ENCODE data around the gene HS3ST5.

The HS3ST5 gene

DNA sequence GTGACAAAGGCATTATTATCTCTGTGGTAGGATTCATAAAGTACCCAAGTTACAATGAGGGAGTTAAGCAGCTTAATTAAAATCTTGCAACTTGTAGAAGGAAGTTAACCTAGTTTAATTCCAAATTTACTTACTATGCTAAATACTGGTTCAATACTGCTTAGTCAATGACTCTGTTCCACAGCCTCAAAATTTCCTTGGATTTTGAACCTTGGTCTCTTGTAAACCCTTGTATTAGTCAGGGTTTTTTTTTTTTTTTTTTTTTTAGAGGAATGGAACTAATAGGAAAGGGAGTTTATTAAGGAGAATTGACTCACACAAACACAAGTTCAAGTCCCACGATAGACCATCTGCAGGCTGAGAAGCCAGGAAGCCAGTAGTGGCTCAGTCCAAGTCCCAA is 163.4 kb downstream of the HS3ST5 start:
- Histone ChIP-seq H3K27ac (ENCODE audit: low read length) (no peak overlapping the region), H3K4me3 (ENCODE audit: low read length) (no peak overlapping the region), H3K27me3 (ENCODE audit: low read depth, low read length) (no peaks in the 10 kb centered on the region), H2AFZ (ENCODE audit: low read depth, low read length) (no peak overlapping the region), H4K20me1 (ENCODE audit: insufficient read depth, low read length) (no peaks in the 10 kb centered on the region), H3K9me3 (ENCODE audit: insufficient read depth, low read length) (no peaks in the 10 kb centered on the region), H3K79me2 (ENCODE audit: low read length) (no peaks in the 10 kb centered on the region), H3K4me2 (ENCODE audit: low read length) (no peak overlapping the region), H3K36me3 (replicated peaks; ENCODE audit: low read depth, low read length) (no peaks in the 10 kb centered on the region), H3K4me1 (ENCODE audit: low read length) (no peaks in the 10 kb centered on the region), H3K9ac (ENCODE audit: low read length) (no peak overlapping the region)
- TF ChIP-seq, protein P1, sequence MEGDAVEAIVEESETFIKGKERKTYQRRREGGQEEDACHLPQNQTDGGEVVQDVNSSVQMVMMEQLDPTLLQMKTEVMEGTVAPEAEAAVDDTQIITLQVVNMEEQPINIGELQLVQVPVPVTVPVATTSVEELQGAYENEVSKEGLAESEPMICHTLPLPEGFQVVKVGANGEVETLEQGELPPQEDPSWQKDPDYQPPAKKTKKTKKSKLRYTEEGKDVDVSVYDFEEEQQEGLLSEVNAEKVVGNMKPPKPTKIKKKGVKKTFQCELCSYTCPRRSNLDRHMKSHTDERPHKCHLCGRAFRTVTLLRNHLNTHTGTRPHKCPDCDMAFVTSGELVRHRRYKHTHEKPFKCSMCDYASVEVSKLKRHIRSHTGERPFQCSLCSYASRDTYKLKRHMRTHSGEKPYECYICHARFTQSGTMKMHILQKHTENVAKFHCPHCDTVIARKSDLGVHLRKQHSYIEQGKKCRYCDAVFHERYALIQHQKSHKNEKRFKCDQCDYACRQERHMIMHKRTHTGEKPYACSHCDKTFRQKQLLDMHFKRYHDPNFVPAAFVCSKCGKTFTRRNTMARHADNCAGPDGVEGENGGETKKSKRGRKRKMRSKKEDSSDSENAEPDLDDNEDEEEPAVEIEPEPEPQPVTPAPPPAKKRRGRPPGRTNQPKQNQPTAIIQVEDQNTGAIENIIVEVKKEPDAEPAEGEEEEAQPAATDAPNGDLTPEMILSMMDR (IDR thresholded peaks at IDR 0.05; ENCODE audit: low read depth, low read length), result no peak
- TF ChIP-seq EZH2phosphoT487 (IDR thresholded peaks at IDR 0.05; ENCODE audit: low read depth), result no peak

DNA sequence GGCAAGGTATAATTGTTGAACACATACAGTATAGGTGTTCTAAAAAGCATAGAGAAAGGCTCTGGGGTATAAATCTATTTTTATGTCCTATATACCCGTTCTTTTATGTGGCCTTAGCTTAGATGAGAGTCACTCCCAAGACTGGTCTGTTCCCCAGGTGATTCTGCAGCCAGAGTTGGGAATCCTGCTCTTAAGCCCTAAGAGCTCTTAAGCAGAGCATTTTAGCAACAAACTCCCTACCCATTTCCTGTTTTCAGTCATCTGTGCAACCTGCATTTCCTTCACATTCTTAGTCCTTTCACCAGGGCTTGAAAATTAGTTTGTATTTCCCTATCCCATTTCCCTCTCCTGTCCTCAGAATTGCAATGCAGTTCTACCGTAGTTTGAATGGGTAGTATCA is 166.1 kb downstream of the HS3ST5 start:
- H3K4me2 ChIP-seq (ENCODE audit: low read length), result no peak overlapping the region
- H3K9me3 ChIP-seq (ENCODE audit: insufficient read depth, low read length), result no peaks in the 10 kb centered on the region
- no peaks in the 10 kb centered on the region for H3K4me1 ChIP-seq (ENCODE audit: low read length)
- H3K79me2 ChIP-seq (ENCODE audit: low read length), result no peaks in the 10 kb centered on the region
- no peak for TF ChIP-seq EZH2phosphoT487 (IDR thresholded peaks at IDR 0.05; ENCODE audit: low read depth)
- TF ChIP-seq, protein P1 (IDR thresholded peaks at IDR 0.05; ENCODE audit: low read depth, low read length), result no peak
- H2AFZ ChIP-seq (ENCODE audit: low read depth, low read length), result no peak overlapping the region
- no peak overlapping the region for H3K9ac ChIP-seq (ENCODE audit: low read length)
- no peak overlapping the region for H3K27ac ChIP-seq (ENCODE audit: low read length)
- no peaks in the 10 kb centered on the region for H3K27me3 ChIP-seq (ENCODE audit: low read depth, low read length)
- no peaks in the 10 kb centered on the region for H3K36me3 ChIP-seq (replicated peaks; ENCODE audit: low read depth, low read length)
- H3K4me3 ChIP-seq (ENCODE audit: low read length), result no peak overlapping the region
- H4K20me1 ChIP-seq (ENCODE audit: insufficient read depth, low read length), result no peaks in the 10 kb centered on the region

GRCh38 chr6:114172576-114173260 is 170.1 kb downstream of the HS3ST5 start:
- Histone ChIP-seq H2AFZ (ENCODE audit: low read depth, low read length) (no peak overlapping the region), H3K36me3 (replicated peaks; ENCODE audit: low read depth, low read length) (no peaks in the 10 kb centered on the region), H3K9me3 (ENCODE audit: insufficient read depth, low read length) (no peaks in the 10 kb centered on the region), H3K27ac (ENCODE audit: low read length) (no peak overlapping the region), H3K4me3 (ENCODE audit: low read length) (no peak overlapping the region), H3K4me2 (ENCODE audit: low read length) (no peak overlapping the region), H4K20me1 (ENCODE audit: insufficient read depth, low read length) (no peaks in the 10 kb centered on the region), H3K9ac (ENCODE audit: low read length) (no peak overlapping the region), H3K79me2 (ENCODE audit: low read length) (no peaks in the 10 kb centered on the region), H3K27me3 (ENCODE audit: low read depth, low read length) (no peaks in the 10 kb centered on the region), H3K4me1 (ENCODE audit: low read length) (no peaks in the 10 kb centered on the region)
- TF ChIP-seq, protein P1 (IDR thresholded peaks at IDR 0.05; ENCODE audit: low read depth, low read length), result no peak
- no peak for TF ChIP-seq EZH2phosphoT487 (IDR thresholded peaks at IDR 0.05; ENCODE audit: low read depth)

- no peaks in the 10 kb centered on the region for H3K27me3 ChIP-seq (ENCODE audit: low read depth, low read length)
- H3K4me2 ChIP-seq (ENCODE audit: low read length), result no peak overlapping the region
- H3K79me2 ChIP-seq (ENCODE audit: low read length), result no peaks in the 10 kb centered on the region
- H3K36me3 ChIP-seq (replicated peaks; ENCODE audit: low read depth, low read length), result no peaks in the 10 kb centered on the region
- H3K4me1 ChIP-seq (ENCODE audit: low read length), result no peaks in the 10 kb centered on the region
- H3K9ac ChIP-seq (ENCODE audit: low read length), result no peak overlapping the region
- no peaks in the 10 kb centered on the region for H3K9me3 ChIP-seq (ENCODE audit: insufficient read depth, low read length)
- H2AFZ ChIP-seq (ENCODE audit: low read depth, low read length), result no peak overlapping the region
- no peaks in the 10 kb centered on the region for H4K20me1 ChIP-seq (ENCODE audit: insufficient read depth, low read length)
- no peak overlapping the region for H3K4me3 ChIP-seq (ENCODE audit: low read length)
- TF ChIP-seq, protein P1 (IDR thresholded peaks at IDR 0.05; ENCODE audit: low read depth, low read length), result no peak
- TF ChIP-seq EZH2phosphoT487 (IDR thresholded peaks at IDR 0.05; ENCODE audit: low read depth), result no peak
- no peak overlapping the region for H3K27ac ChIP-seq (ENCODE audit: low read length)
These were observed 171.3 kb downstream of the HS3ST5 start for GRCh38 chr6:114171473-114171872.

All from OCI-LY3 (cell line).